Measurements from ENCODE around the gene RHNO1.

The RHNO1 gene, protein sequence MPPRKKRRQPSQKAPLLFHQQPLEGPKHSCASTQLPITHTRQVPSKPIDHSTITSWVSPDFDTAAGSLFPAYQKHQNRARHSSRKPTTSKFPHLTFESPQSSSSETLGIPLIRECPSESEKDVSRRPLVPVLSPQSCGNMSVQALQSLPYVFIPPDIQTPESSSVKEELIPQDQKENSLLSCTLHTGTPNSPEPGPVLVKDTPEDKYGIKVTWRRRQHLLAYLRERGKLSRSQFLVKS

GRCh38 chr12:2877047-2877952 is at the start of gene RHNO1, which contains the start of gene FOXM1:
TSS of gene RHNO1 (plus strand) at chr12:2877223. CDS start at chr12:2885367, 8,144 bp downstream.
TSS of gene FOXM1 (minus strand) at chr12:2877174. CDS start at chr12:2874478, 2,696 bp downstream.
- peak; percentile 89 for DNase-seq

DNA sequence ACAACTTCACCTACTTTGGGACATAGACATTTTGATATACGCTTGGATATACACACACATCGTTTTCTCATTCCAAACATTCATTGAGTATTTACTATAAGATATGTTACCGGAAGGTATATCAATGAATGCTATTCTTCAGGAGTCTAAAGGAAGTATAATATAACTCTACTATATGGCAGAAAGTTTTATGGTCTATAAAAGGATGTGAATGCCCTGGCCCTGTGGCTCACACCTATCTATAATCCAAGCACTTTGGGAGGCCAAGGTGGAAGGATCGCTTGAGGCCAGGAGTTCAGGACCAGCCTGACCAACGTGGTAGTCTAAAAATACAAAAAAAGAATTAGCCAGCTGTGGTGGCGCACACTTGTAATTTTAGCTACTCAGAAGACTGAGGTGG is 47.7 kb upstream of the RHNO1 start:
- no peak for DNase-seq

- no peak for DNase-seq
Observed at GRCh38 chr12:2832550-2833127, 44.4 kb upstream of the RHNO1 start.

DNA sequence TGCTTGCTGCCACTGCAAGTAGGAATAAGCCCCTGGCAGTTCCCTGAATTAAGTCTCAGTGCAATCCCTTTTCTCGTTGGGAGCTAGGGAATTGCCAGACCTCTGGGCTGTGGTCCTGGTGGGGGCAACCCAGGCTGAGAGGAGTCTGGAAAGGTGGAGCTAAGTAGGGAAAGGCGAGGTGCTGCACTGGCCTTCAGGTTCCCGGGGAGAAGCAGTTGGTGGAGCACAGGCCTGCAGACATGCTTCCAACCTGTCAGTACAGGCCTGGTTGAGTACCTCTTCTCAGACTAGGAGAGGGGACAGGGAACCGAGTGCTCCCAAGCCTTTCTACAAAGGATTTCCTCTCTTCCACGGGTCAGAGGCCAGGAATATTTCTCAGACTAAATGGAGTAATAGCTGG is 43.7 kb upstream of the RHNO1 start:
- no peak for DNase-seq

DNA sequence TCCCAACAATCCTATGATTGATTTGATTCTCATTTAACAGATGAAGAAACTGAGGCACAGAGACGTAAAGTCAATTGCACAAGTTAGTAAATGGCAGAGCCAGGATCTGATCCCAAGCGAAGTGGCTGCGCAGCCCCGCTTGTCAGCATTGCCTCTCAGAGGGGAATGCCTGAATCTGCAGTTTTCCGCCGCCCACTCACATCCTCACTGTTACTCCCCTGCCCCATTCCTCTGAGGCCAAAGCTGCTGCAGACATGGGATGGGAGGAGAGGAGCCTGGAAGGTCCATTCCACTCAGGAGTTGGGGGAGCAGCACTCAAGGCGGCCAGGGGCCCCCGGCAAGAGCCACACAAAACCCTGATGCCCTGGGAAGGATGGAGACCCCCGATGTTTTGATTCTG is 43.2 kb upstream of the RHNO1 start:
- no peak for DNase-seq

DNA sequence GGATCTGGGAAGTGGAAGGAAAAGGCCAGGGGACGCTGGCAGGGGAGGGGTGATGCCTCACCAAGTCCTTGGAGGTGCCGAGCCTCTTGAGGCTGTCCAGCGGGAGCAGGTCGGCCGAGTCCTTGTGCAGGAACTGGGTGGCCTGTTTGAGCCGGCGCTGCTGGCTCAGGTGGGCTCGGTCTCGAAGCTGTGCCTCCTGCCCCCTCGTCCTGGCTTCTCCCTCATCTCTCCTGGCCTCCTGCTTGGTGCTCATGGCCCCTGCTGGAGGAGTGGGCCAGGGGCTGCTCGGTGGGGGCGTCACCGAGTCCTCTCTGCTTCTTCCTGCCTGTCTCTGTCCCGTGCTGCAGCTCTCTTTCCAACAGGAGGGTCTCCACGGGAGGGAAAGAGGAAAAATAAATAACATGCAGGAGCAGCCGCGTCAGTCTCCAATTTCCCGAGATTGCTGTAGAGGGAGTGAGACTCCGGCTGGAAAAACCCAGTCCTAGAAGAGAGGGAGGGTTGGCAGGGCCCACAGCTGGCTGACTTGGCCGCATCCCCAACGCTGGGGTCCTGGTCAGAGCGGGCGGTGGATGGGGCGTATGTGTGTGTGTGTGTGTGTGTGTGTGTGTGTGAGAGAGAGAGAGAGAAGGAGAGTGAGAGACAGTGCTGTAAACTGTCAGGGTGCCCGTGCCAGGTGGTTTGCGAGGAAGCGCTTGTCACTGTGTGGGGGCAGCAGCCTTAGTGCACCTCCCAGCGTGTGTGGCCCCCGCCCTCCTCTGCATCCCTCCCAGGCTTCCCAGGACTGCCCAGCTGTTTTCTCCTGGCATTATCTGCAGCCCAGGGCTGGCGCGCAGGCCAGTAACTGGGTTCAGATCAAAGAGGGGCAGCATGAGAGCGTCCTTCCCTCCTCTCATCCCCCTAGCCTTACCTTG is 42.2 kb upstream of the RHNO1 start, which contains the start of gene NRIP2:
NRIP2 (minus strand) TSS at position 455 of the 911 bp plus-strand sequence; CDS start at position 403, 52 bp downstream.
- no peak for DNase-seq

- no peak for DNase-seq
Observed at GRCh38 chr12:2835691-2836403, 41.2 kb upstream of the RHNO1 start.

- no peak for DNase-seq
Observed at GRCh38 chr12:2836574-2836973, 40.4 kb upstream of the RHNO1 start.

DNA sequence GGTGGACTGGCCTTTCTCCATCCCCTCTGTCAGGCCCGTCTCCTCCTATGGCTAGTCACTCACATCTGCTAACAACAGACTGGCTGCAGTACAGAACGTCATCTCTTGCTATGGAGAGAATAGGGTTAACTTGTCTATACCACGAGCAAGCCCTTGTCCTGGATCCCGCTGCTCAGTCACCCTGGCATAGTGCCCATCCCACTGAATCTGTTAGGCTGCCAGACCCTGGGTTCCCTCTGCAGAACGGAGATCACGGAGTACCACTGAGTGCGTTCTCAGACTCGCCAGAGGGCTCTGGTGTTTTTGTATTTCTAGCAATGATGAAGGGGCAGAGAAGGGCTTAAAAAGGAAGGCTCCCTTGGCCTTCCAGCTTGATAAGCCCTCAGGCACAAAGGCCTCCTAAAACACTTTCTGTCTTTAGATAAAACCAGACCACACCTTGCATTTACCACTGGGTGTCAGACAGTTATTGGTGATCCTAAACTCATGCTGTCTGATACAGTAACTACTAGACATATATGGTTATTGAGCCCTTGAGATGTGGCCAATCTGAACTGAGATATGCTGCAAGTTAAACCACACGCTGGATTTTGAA is 35.9 kb upstream of the RHNO1 start:
- DNase-seq: no peak

GRCh38 chr12:2842948-2843347 is 34.1 kb upstream of the RHNO1 start:
- no peak for DNase-seq

DNA sequence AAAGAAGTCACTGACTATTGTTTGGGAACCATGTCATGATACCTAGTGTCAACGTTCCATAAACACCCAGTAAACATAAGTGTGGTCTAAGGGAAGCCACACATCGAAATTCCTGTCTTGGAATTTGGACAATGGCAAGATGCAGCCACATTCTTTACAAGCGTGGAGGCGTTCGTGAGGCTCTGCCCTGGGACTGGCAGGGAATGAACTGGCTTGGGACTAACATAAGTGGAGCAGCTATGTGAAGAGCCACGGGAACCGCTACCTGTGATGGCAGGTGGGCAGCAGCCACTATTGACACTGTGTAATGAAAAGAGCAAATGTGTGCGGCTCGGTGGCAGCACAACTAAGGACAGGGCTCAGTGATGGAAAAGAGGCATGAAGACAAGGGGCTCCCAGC is 32.2 kb upstream of the RHNO1 start:
- DNase-seq: no peak

DNA sequence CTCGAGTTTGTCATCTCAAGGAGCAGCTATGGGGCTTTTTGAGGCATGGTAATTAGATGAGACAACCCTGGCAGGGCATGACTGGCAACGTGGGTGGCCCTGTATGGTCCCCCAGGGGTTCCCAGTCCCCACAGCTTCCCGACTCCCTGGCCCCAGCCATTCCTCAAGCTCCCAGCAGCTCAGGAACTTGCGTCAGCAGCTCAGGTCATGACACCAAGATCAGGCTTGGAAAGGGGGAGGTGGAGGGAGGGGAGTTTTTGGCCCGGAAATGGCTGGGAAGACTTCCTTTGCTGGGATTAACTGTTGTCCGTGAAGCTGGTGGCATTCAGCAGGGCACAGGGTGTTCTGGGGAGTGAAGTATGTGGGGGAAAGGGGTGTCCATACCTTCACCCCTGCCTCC is 31.7 kb upstream of the RHNO1 start:
- no peak for DNase-seq

GRCh38 chr12:2851931-2852330 is 25.1 kb upstream of the RHNO1 start:
- DNase-seq: no peak

DNA sequence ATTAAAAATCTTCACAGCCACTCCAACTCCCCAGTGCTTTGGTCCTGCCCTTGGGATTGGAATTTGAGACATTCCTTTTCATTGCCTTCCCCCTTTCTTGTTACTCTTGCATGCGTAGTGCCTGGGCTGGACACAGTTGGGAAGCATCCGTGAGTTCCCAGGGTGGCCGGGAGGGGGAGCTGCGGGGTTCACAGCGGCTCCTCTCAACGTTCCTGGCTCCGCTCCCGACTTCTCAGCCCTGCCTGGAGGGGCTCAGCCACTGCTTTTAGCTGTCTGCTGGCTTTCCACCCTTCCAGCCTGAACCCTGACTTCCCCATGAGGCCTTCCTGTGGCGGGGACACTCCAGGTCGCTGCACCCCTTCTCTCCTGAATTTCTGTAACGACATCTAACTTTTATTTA is 23.4 kb upstream of the RHNO1 start:
- DNase-seq: peak; percentile 44

DNA sequence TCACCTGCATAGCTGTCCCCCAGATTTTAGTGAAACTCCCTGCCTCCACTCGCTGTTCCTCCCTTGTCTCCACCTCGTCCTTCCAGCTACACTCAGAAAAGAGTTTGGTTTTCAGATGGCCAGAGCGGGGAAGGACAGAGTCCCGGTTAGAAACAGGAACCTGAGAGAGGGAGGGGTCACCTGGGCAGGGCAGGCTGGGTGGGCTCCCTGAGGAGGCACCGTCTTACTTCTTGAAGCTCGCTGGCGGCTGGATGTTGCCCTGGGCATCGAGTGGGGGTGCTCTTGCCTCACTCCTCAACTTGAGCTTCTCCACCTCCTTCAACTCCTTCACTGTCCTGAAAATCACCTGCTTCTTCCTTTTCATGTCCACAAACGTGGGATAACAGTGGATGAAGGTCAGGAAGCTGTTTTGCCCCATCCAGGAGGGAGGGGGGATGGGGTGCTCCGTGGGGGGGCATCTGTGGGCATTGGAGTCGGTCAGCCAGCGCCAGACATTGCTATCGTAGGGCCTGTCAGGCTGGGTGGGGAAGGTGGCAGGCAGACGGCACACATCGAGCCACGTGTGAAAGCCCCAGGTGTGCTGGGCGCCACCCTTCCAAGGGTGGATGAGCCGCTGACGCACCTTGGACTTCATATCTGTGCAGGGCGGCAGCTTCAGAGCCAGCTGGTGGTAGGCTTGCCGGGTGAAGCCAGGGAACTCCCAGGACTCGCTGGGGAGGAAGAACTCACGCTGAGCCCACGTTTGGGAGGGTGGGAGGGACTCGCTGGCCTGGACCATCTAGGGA is 22.2 kb upstream of the RHNO1 start:
- no peak for DNase-seq

DNA sequence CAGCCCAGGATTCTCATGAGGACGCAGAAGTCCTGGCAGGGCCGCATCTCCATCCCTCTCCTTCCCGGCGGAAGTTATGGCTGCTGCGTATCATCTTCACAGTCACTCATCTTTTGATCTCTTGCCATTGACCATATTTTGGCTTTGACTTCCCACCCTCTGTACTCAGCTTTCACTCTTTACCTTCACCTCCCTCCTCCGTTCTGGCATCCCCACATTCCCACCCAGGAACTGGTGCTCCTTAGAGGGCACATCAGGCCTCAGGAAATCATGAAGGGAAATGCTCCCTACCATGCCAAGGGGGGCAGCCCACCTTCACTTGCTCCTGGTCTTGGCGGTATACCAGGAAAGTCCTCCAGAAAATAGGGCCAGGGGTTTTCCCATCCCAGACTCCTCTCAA is 21.5 kb upstream of the RHNO1 start:
- no peak for DNase-seq

DNA sequence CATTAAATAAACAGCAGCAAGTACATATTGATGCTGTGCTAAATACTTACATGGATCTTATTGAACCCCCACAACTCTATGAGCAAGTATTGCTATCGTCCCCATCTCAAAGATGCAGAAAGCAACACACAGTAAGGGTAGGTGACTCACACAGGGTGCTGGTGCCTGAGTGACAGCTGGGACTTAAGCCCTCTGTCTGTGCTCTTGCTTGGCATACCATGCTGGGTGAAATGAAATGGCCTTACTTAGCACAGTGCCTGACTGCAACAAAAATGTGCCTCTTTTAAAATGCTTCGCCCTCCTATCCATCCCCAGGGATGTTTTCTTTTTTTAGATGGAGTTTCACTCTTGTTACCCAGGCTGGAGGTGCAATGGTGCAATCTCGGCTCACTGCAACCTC is 21.0 kb upstream of the RHNO1 start:
- DNase-seq: no peak

GRCh38 chr12:2857021-2857431 is 20.0 kb upstream of the RHNO1 start, which contains the start of gene TEX52:
TSS of gene TEX52 (minus strand) at chr12:2857039. CDS start at chr12:2857026, 13 bp downstream.
- DNase-seq: no peak

DNA sequence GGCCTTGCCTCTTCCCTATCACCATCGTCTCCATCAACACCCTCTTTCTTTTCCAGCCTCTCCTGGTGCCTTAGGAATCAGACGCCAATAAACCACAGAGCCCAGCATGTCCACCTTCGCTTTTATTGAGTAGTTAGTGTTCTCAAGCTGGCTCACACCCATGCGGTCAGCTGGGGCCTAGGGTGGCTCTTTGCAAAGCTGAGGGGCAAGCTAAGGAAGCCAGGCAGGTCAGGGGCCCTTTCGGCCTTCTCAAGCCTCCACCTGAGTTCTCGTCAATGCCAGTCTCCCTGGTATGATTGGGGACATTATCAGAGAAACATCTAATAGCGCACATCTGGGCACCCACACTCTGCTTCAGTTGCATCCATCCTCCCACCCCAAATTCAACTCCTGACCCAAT is 19.4 kb upstream of the RHNO1 start:
- no peak for DNase-seq

DNA sequence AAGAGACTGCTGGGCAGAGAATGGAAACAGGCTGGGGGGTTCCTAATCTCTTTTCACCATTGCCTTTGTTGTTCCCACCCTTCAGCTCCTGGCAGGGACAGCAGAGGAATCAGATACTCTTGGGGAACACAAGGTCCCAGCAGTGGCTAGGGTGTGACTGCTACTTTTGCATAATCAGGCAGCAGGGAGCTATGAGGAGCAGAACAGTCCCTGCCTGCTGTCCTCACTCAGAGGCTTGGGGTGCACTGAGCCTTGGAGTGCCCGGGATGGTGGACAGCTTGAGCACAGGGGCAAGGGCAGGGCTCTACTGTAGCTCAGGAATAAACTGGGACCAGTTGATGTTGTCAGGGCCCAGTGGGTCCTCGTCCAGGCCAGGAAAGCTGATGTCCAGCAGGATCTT is 18.7 kb upstream of the RHNO1 start:
- no peak for DNase-seq

Measured in T1000 (cell line).